Gastrocnemius medialis (tissue), 4 donors: Measurements from ENCODE around the gene TNPO3.

Experiments
- POLR2A ChIP-seq, 2 donors: fragments of 450-650 bp; IDR thresholded peaks; one replicate each; pipeline ENCODE4 v1.6.1; 2017; ENCODE audit warnings: antibody characterized with exemption in 2 of 2, mild to moderate bottlenecking in 2 of 2, moderate library complexity in 2 of 2
- TF ChIP-seq, protein P1 (sequence below), 5 experiments: fragments of 450-650 bp in 3 of 5; fragments of 200-600 bp in 2 of 5; sonication (generic) in 2 of 5; IDR thresholded peaks in 4 of 5; conservative IDR thresholded peaks in 1 of 5; 1 replicate in 4 of 5; 2 replicates in 1 of 5; pipeline ENCODE4 v1.5.1; 2016 to 2019; ENCODE audit warnings: antibody characterized with exemption in 5 of 5, mild to moderate bottlenecking in 3 of 5, moderate library complexity in 3 of 5

DNA sequence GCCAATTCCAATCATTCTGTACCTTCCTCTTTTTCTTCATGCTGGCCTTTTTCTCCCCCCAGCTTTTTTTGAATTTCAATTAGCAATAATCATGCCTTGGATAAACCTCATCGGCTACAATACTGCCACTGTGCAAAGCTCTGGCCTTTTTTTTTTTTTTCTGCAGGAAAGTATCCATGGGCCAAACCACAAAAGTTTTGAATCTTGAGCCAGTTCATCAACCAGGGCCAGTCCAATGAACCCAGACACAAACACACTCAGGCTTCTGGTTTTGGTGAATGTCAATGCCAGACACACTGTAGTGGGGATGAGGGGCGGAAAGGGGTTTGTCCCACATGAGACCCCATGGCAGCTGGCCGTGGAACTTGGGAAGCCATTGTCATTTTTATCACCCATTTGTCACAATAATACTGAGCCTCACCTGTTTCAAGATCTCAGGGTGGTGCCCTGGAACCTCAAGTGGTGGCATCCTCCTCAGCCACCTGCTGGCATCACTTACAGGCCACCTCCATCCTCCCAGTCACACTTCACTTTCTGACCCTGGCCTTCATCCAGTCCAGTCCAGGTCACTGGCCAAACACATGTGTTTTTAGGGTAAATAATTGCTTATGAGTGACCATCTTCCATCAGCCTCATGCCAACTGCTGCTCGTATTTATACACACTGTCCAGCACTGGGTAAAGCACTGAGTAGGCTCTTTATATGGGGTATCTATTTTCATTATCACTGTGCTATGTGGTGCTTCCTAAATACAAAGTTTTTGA lies 48.8 kb upstream of the TNPO3 start:
- TF ChIP-seq, protein P1, sequence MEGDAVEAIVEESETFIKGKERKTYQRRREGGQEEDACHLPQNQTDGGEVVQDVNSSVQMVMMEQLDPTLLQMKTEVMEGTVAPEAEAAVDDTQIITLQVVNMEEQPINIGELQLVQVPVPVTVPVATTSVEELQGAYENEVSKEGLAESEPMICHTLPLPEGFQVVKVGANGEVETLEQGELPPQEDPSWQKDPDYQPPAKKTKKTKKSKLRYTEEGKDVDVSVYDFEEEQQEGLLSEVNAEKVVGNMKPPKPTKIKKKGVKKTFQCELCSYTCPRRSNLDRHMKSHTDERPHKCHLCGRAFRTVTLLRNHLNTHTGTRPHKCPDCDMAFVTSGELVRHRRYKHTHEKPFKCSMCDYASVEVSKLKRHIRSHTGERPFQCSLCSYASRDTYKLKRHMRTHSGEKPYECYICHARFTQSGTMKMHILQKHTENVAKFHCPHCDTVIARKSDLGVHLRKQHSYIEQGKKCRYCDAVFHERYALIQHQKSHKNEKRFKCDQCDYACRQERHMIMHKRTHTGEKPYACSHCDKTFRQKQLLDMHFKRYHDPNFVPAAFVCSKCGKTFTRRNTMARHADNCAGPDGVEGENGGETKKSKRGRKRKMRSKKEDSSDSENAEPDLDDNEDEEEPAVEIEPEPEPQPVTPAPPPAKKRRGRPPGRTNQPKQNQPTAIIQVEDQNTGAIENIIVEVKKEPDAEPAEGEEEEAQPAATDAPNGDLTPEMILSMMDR (IDR thresholded peaks at IDR 0.05 in 4 of 5, conservative IDR thresholded peaks at IDR 0.05 in 1 of 5): no peak
- TF ChIP-seq POLR2A (IDR thresholded peaks at IDR 0.05): no peak
